8988T (cell line): Measurements from ENCODE around the gene AKAP11.
"Not testable (repeated sequence)": the region's sequence is repeated elsewhere in the genome, so short reads cannot be mapped to it uniquely, and the experiment has no call there.

ENCODE experiments used
- DNase-seq: peaks from one replicate; pipeline ENCODE4 v3.0.0; 2011

AKAP11 gene, protein sequence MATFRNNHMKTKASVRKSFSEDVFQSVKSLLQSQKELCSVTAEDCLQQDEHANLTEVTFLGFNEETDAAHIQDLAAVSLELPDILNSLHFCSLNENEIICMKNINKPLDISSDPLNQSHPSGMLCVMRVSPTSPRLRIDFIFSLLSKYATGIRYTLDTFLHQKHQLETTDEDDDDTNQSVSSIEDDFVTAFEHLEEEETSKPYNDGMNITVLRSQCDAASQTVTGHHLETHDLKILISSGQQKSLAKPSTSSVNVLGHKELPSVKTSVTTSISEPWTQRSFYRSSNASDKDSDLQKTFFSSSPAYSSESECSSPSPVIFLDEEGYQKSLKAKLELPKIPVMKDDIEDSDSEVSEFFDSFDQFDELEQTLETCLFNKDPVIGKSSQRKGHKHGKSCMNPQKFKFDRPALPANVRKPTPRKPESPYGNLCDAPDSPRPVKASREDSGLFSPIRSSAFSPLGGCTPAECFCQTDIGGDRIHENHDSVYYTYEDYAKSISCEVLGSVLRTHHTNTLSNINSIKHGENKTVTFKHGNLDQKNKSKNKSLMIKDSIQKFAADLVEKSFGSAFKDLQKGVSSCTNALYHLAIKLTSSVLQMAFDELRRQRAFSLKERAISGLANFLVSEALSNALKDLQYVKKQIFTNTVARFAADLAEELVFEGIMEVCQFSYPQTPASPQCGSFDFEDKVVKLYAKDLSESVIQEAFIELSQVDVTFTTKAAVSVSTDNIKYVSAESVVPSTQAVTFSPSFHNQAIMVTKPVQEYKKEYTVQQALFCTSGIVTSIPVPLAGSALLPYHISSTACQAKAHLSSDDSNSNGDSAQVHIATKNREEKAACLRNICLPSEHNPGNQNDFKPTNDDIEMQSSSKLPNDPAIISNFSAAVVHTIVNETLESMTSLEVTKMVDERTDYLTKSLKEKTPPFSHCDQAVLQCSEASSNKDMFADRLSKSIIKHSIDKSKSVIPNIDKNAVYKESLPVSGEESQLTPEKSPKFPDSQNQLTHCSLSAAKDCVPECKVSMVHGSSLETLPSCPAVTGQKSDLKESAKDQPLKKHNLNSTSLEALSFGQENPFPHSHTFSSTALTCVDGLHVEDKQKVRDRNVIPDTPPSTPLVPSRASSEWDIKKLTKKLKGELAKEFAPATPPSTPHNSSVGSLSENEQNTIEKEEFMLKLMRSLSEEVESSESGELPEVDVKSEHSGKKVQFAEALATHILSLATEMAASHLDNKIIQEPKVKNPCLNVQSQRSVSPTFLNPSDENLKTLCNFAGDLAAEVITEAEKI (N-terminal part only)

DNA sequence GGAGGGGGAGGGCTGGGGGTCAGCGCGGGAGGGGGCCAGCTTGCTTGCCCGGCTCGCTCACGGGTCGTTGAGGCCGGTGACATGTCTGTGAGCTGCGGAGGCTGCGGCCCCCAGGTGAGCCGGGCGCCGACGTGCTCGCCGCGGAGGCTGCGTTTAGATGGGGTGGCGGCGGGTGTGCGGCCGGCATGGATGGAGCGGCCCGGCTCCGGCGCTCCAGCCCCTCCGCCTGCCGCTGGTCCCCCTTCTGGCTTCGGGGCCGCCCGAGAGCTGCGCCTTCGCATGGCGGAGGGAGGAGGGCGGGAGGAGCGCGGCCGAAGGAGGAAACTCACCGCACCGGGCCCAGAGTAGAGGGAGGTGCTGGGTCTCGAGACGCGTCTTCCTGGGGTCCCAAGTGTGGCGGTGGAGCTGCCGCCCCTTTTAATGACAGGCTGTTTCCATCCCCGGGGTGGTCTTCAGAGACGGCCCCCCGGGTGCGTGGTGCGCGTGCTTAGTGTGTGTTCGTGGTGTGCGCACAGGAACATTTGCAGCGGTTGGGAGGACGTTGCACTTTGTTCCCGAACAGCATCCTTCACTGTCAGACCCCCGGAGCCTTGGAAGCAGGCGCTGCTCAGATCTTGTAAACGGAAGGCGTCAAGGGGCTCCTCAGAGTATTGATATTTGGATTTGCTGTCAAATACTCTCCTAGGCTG is at the start of gene AKAP11:
AKAP11 (plus strand) TSS at position 38 of the 689 bp plus-strand sequence. CDS start 14,197 bp downstream, outside the sequence.
- no peak for DNase-seq

DNA sequence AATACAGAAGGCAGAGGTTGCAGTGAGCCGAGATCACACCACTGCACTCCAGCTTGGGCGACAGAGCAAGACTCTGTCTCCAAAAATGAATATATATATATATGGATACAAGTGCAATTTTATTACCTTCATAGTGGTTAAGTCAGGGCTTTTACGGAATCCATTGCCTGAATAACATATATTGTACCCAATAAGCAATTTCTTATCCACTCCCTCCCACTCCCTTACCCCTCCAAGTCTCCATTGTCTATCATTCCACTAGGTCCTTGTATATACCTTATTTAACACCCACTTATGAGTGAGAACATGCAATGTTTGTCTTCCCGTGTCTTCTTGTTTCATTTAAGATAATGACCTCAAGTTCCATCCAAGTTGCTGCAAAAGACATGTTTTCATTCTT is 48.3 kb upstream of the AKAP11 start:
- DNase-seq = no peak

DNA sequence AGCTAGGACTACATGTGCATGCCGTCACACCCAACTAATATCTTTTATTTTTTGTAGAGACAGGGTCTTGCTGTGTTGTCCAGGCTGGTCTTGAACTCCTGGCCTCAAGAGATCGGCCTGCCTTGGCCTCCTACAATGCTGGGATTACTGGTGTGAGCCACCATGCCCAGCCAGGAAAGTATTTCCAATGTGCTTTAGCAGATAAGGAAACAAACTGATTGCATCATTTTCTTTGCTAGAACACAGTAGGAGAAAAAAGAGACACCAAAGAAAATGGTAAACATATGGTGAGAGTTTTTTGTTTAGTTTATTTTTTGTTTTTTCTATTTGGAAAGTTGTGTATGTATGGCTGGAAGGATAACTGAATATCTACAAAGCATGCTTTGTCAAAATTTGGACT is 46.9 kb upstream of the AKAP11 start:
- DNase-seq = no peak

DNA sequence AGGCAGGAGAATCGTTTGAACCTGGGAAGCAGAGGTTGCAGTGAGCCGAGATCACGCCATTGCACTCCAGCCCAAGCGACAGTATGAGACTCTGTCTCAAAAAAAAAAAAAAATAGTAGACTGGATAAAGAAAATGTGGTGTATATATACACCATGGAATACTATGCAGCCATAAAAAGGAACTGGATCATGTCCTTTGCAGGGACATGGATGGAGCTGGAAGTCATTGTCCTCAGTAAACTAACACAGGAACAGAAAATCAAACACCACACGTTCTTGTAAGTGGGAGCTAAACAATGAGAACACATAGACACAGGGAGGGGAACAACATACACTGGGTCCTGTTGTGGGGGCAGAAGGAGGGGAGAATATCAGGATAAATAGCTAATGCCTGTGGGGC is 45.2 kb upstream of the AKAP11 start:
- not testable (repeated sequence) for DNase-seq

DNA sequence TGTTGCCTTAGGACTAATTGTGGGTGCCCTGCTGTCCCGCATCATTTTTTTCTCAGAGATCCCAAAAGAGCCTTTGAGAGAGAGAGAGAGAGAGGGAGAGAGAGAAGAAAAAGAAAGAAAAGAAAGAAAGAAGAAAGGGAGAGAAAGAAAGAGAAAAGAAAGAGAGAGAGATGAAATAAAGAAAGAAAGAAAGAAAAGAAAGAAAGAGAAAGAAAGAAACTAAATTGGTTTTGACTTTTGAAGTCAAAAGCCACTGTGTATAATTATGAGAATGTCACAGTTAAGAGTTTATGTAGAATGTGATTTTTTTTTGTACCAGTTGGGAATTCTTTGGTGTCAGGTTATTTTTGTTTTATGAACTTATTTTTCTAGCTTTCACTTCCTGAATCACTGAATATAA is 43.4 kb upstream of the AKAP11 start:
- no peak for DNase-seq

DNA sequence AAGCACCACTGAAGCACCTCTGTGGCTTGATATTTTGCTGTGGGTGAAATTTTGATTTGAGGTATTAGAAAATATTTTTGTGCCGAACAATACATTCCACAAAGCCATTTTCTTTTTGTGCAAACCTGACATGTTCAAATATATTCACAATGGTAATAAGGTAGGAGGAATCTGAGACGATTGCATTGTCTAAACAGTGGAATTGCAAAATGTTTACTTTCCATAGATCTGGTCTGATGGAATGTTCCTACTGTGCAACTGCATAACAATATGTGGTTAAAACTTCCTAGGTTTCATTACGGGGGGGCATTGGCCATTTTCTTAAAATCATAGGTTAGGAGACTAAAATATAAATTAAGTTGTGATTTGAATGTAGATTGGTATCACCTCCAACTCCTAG is 42.7 kb upstream of the AKAP11 start:
- no peak for DNase-seq

DNA sequence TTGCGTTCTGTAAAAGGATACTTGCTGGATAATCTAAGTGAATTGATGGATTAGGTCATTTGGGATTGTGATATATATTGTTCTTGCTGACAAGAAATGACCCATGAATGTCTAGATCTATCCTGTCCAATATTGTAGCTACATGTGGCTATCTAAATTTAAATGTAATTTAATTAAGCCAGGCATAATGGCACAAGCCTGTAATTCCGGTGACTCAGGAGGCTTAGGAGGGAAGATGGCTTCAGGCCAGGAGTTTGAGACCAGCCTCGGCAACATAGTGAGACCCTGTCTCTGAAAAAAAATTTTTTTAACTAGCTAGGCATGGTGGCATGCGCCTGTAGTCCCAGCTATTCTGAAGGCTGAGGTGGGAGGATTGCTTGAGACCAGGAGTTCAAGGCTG is 39.3 kb upstream of the AKAP11 start:
- DNase-seq = no peak

DNA sequence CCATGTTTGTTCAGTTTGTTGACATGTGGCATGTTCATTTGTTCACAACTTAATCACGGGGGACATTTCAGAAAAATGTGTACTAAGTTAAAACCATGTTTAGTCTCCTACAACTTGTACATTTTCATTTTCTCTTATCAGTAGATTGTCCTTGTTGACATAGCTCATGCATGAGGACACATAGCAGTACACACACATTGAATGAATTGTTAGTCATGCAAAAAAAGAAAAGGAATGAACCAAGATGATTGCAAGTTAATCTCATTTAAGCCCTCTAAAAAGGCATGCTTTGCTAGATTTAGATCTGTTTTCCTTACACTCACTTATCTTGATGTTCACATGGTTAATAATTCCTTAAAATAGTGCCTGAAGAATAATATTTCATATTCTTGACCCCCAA is 38.2 kb upstream of the AKAP11 start:
- no peak for DNase-seq

DNA sequence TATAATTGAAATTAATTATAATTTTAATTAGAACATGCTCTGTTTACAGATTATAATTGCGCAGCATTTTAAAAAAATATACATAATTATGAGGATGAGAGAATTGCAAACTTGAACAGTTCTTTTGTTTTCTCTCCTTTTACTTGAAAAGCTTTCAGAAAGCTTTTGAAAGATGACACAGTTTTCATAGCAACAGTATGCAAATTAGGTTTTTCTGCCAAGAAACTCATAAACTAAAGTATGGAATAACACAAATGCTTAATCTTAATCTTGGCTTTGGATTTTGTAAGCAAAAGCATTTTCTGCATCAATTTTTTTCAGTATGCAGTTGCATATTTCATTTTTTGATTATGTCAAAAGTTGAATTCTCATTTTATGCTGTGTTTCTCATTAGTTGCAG is 32.8 kb upstream of the AKAP11 start:
- no peak for DNase-seq

DNA sequence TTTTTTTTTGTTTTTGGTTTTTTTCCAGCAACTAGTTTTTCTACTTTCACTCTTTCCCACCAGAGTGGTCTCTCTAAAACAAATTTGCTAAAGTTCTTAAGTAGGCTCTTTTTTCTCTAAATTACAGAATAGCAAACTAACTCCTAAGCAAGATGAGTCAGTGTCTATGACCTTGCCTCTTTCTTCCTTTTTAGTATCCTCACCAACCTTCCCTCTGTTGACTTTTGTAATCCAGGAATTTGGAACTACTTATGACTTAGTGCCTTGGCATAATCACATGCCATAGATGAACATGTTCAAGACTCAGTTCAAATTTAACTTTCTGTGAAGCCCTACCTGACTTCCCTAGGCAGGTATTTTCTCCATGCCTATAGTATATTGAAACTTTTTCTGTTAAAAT is 32.3 kb upstream of the AKAP11 start:
- no peak for DNase-seq

DNA sequence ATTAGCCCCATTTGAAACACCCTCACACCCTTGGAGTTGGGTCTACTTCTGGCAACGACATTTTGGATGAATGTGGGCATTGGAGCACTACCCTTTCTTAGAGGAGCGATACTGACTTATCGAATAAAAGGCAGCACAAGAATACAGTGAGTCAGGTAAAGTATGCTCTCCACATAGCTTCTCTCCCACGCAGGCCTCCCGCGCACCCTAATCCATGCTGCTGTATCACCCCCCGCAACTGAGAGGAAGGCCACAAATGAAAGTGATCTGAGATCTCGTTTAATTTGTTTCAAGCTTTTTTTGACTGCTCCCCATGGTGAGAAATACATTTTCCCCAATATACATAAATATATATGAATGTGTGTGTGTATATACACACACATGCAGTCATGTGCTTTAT is 25.4 kb upstream of the AKAP11 start:
- DNase-seq = no peak

DNA sequence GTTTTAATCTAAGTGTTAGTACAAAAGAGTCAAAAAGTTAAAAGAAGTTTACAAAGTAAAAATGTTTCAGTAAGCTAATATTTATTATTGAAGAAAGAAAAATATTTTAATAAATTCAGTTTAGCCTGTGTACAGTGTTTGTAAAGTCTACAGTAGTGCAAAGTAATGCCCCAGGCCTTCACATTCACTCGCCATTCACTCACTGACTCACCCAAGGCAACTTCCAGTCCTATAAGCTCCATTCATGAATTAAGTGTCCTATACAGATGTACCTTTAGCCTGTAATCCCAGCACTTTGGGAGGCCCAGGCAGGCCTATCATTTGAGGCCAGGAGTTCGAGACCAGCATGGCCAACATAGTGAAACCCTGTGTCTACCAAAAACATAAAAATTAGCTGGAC is 24.1 kb upstream of the AKAP11 start:
- no peak for DNase-seq

DNA sequence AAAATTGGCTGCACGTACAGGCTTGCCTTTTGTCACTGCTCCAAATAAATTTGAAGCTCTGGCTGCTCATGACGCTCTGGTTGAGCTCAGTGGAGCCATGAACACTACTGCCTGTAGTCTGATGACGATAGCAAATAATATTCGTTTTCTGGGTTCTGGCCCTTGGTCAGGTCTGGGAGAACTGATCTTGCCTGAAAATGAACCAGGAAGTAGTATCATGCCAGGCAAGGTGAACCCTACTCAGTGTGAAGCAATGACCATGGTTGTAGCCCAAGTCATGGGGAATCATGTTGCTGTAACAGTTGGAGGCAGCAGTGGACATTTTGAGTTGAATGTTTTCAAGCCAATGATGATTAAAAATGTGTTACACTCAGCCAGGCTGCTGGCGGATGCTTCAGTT is 16.1 kb upstream of the AKAP11 start:
- no peak for DNase-seq

DNA sequence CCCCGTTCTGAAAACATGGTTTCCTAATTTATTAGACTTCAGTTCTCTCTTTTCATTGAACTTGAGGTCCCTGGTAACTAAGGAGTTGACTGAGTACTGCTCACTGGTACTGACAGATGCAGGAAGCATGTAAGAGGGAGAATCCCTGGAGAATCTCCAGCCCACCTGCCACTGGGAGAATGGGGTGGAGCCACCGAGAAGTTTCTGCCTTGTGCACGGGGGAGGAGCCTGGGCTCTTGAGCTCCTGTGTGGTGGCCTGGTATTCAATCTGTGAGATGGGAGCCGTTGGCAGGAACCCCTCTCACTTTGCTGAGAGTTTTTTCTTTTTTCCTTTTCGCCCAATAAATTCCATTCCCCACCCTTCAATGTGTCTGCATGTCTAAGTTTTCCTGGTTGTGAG is 13.2 kb upstream of the AKAP11 start:
- DNase-seq = no peak

DNA sequence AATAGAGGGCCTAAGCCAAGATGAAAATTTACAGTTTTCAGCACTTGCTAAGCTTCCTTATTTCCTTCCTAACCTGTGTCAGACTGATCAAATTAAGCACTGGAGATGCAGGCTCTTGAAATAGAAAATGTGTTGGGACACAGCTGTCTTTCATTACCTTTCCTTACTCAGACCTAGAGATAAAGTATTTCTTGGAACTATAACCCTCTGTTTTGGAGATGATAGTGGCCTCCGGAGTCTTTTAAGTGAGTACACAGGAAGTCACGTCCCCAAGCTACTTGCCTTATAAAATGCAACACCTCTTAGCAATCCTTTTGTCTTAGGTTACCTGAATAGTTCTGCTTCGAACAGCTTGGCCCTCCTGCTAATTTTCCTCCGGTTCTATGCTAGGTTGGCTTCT is 12.4 kb upstream of the AKAP11 start:
- no peak for DNase-seq

DNA sequence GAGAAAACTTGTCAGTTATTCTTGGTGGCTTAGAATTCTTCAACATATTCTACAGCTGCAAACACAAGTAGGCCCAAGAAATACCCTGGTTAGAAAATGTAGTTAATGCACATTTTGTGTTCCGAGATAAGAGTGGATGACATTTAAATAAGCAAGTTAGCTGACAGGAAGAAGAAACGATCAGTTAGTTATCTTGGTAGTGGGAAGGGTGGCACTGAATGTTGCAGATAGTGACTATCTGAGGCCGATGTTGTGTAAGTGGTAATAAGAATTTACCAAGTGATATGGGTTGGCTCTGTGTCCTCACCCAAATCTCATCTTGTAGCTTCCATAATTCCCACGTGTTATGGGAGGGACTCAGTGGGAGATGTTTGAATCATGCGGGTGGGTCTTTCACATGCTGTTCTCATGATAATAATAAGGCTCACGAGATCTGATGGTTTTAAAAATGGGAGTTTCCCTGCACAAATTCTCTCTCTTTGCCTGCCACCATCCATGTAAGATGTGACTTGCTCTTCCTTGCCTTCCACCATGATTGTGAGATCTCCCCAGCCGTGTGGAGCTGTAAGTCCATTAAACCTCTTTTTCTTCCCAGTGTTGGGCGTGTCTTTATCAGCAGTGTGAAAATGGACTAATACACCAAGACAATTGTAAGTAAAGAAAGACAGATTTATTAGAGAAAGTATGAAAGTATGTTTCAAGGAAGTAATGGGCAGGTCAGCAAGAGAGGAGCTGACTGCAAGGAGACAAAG is 10.9 kb upstream of the AKAP11 start:
- DNase-seq = no peak

DNA sequence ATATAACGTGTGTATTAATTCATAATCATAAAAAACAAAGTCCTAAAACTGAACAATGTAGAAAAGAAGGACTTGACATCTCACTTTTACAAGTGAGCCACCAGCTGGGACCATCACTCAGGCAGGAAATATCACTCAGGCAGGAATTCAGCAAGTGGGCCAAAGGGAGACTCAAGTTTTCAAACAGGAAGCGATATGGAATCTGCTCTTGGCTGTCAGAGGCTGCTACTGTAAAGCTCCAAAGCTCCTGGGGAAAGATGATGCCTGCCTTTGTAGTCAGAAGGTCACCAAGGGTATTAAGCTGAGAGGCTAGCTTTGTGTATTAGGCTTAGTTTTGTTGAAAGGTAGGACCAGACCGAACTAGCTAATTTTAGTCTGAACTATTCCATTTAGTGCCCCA is 5.5 kb upstream of the AKAP11 start:
- no peak for DNase-seq

DNA sequence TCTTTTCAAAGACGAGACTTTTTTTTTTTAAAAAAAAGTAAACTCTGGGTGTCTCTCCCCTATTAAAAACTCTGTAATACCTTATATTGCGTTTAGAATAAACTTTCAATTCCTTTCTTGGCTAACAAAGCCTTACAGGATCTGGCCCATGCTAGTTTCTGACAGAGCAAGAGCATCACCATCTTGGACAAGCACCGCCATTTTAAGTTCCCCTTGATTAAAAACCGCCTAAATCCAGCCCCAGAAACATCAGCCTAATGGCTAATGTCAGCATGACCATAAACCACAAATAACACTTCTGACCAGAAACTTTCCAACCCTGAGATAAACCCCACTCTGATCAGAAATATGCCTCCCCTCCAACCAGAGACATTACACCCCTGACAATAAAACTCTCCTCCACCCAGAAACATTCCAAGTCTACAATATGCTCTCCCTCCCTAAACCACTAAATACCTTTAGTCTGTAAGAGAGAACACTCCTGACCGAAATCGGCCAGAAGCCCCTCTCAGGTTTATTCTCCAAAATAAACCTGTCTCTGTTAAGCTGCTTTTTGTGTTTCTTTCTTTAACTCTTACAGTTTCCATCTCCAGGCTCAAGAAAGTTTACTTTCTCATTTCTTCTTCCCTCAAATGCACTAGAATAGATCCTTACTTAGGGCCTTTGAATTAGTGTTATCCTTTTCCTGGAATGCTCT is 1.6 kb upstream of the AKAP11 start:
- DNase-seq = no peak

DNA sequence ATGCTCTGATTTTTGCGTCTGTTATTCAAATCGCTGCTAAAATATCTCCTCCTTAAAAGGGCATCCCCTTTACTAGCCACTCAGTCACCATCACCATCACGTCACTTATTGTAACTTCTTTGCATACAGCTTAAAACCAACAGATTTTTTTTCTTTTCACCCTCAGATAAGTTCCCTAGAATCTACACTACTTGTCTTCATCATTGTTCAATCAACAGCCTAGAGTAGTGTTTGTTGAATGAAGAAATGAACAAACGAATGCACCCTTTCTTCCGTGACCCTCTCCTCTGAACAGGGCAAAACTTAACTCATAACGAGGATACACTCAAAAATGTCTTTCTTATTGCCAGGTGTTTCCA is 1.1 kb upstream of the AKAP11 start:
- no peak for DNase-seq

DNA sequence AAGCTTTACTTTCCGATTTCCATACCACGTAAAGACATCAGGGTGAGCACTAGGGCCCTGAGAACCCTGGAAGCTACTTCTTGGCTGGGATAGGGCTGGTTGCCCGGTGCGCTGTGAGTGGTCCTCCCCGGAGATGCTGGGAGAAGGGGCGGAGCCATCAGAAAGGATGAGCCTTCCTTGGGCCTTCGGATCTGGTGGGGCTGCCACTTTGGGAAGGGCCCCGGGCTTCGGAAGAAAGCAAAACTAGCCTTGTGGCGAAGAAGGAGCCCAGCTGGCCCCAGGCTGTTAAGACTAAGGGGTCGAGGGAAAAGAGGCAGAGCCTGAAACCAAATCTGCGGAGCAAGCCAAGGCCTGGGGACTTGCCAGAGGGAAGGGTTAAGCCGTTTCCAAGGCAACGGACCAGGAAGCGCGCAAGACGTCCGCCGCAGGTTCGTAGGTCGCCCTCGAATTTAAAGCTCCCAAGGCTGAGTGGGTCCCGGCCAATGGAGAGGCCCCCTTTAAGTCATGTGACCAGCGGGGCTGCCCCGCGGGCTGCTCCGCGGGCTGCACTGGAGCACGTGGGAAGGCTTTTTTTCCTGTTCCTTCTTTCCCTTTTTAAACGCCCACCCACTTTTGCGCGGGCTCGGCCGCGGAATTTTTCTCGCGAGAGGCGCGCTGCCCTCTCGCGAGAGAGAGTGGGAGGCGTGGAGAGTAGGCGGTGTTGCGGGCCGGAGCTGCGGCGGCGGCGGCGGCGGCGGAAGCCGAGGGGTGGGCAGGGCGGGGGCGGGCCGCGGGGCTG is 426 bp upstream of the AKAP11 start:
- DNase-seq = peak; percentile 59

DNA sequence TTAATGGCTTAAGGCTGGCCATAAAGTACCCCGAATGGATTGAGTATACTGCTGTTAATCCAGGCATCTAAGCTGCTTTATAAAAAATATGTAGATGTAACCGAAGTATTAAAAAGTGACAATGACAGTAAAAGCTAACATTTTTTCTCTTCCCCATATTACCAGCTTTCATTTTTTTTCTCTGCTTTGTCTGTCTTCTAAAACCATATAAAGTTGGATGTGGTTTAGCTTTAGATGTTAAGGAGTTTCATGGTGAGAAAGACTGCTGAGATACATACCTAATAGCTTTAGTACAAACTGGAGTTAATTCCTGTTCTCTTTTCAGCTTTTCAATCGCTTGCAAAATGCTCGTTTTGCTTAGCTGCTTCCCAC is 838 bp downstream of the AKAP11 start:
- no peak for DNase-seq
